DOHH2 (cell line): ENCODE measurements around the gene CWC25.

Source experiments
- H3F3A ChIP-seq: fragments of 200-600 bp; sonication (generic), shearing (Covaris generic); 2 replicates; pipeline ENCODE4 v1.6.0; 2016; ENCODE audit warnings: antibody characterized with exemption, mild to moderate bottlenecking; ENCODE audit not compliant: control insufficient read depth, insufficient read depth
- H3K27ac ChIP-seq: fragments of 200-600 bp; sonication (generic); 2 replicates; pipeline ENCODE4 v1.5.1; 2014; ENCODE audit warnings: low read depth, mild to moderate bottlenecking, low read length, moderate library complexity
- H3K27me3 ChIP-seq: fragments of 200-600 bp; sonication (generic); 2 replicates; pipeline ENCODE4 v1.6.1; 2014; ENCODE audit warnings: mild to moderate bottlenecking, low read length, mixed read lengths; ENCODE audit not compliant: control insufficient read depth
- H3K36me3 ChIP-seq: fragments of 200-600 bp; sonication (generic); 2 replicates; pipeline ENCODE4 v1.6.1; 2014; ENCODE audit warnings: mild to moderate bottlenecking, low read length, moderate library complexity, mixed read lengths; ENCODE audit not compliant: control insufficient read depth
- H3K4me1 ChIP-seq: fragments of 200-600 bp; sonication (generic); 2 replicates; pipeline ENCODE4 v1.6.1; 2014; ENCODE audit warnings: mild to moderate bottlenecking, low read length, mixed read lengths; ENCODE audit not compliant: control insufficient read depth
- H3K4me2 ChIP-seq: fragments of 200-600 bp; sonication (generic); 2 replicates; pipeline ENCODE4 v1.6.0; 2014; ENCODE audit warnings: mild to moderate bottlenecking, low read length, moderate library complexity
- H3K4me3 ChIP-seq: fragments of 200-600 bp; sonication (generic); 2 replicates; pipeline ENCODE4 v1.5.1; 2014; ENCODE audit warnings: mild to moderate bottlenecking, low read length, mixed read lengths
- H3K79me2 ChIP-seq: fragments of 200-600 bp; sonication (generic); 2 replicates; pipeline ENCODE4 v1.6.1; 2014; ENCODE audit warnings: mild to moderate bottlenecking, low read length, mixed read lengths; ENCODE audit not compliant: control insufficient read depth
- H3K9me2 ChIP-seq: fragments of 200-600 bp; sonication (generic); replicated peaks from 2 replicates; pipeline ENCODE4 v1.6.1; 2014; ENCODE audit warnings: mild to moderate bottlenecking, low read length, mixed read lengths; ENCODE audit not compliant: control insufficient read depth
- H3K9me3 ChIP-seq: fragments of 200-600 bp; sonication (generic); 2 replicates; pipeline ENCODE4 v1.6.1; 2014; ENCODE audit warnings: antibody characterized with exemption, low read length, mixed read lengths; ENCODE audit not compliant: control insufficient read depth, insufficient read depth
- H4K20me1 ChIP-seq: fragments of 200-600 bp; sonication (generic); 2 replicates; pipeline ENCODE4 v1.6.0; 2014; ENCODE audit warnings: low read depth, mild to moderate bottlenecking, antibody characterized with exemption, low read length, moderate library complexity; ENCODE audit not compliant: control insufficient read depth, insufficient read depth
- CTCF ChIP-seq: fragments of 200-600 bp; sonication (generic); IDR thresholded peaks from one replicate; pipeline ENCODE4 v1.5.1; 2014; ENCODE audit warnings: antibody characterized with exemption, mild to moderate bottlenecking, low read depth, low read length; ENCODE audit not compliant: poor library complexity, severe bottlenecking
- EZH2phosphoT487 ChIP-seq: fragments of 200-600 bp; sonication (generic); IDR thresholded peaks from 2 replicates; pipeline ENCODE4 v1.6.1; 2017; ENCODE audit warnings: borderline replicate concordance, mild to moderate bottlenecking, antibody characterized with exemption, low read length, moderate library complexity, mixed read lengths

Gene CWC25

DNA sequence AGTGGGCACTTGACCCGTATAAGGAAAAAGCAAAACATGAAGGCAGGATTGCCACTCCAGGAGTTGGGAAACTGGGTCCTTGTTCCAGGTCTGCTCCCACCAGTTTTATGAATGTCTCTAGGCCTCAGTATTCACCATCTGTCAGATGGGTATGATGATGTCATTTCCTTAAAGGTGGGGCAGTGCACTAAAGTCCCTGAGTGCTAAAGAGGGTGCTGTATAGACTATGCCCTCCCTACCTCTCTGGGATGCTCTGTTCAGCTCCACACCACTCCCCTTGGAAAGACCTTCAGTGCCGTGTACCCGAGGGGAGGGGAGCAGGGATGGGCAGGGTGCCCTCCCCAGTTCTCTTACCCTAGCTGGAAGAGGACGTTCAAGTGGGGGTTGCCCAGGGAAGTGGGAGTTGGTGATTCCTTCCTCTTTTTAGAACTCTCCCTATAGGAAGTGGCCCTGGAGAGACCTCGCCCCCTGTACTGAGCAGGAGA is 46.9 kb upstream of the CWC25 start:
- H3K36me3 ChIP-seq = peaks cover 24% of the 10 kb centered on the region
- no peaks in the 10 kb centered on the region for H3K9me3 ChIP-seq
- peaks cover 22% of the 10 kb centered on the region for H3F3A ChIP-seq
- H3K4me3 ChIP-seq = peak overlapping the region; percentile 95
- no peaks in the 10 kb centered on the region for H3K9me2 ChIP-seq
- no peak for TF ChIP-seq EZH2phosphoT487
- TF ChIP-seq CTCF = no peak
- H3K27me3 ChIP-seq = no peaks in the 10 kb centered on the region
- H4K20me1 ChIP-seq = peaks cover 6% of the 10 kb centered on the region
- peak overlapping the region; percentile 1 for H3K27ac ChIP-seq
- H3K4me2 ChIP-seq = peak overlapping the region; percentile 86
- peaks cover 56% of the 10 kb centered on the region for H3K4me1 ChIP-seq
- peaks cover 68% of the 10 kb centered on the region for H3K79me2 ChIP-seq

DNA sequence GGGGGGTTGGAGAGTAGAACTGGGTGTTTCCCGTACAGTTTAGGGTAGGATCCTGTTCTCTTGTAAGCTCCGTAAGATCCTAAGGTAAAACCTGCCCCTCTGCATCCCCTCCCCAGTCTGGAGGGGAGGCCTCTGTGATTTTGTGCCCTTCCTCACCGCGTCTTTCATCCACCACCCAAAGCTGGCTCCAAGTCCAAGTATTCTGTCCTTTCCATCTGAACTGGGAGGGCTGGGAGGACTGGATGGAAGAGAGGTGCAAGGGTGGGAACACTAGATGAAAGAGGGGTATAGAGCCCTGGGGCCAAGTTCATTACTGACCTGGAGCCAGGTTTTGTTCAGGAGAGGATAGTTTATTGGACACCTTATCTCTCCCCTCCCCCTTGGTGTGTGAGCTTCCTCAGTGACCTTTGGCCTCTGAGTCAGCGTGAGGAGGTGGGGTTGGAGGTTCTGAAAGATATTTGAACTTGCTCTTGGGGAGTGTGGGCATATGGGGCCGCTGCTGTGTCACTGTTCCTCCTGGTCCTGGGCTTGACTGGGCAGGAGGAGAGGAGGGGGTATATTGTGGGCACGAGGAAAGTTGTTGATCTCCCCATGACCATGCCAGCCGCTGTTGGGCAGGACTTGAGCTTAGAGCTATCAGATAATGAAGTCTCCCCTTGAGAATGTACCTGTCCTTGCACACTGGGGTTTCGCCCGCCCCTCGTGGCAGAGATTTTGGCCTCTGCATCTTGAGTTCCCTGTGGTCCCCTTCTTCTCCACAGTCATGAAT is 46.3 kb upstream of the CWC25 start:
- Histone ChIP-seq H4K20me1 (peaks cover 6% of the 10 kb centered on the region), H3K79me2 (peaks cover 62% of the 10 kb centered on the region), H3K36me3 (peaks cover 24% of the 10 kb centered on the region), H3K27ac (peak overlapping the region; percentile 63), H3K9me2 (no peaks in the 10 kb centered on the region), H3K4me1 (peaks cover 53% of the 10 kb centered on the region), H3K4me3 (peak overlapping the region; percentile 95), H3K9me3 (no peaks in the 10 kb centered on the region), H3K4me2 (peak overlapping the region; percentile 86), H3F3A (peaks cover 22% of the 10 kb centered on the region), H3K27me3 (no peaks in the 10 kb centered on the region)
- TF ChIP-seq EZH2phosphoT487 (no peak), CTCF (no peak)

DNA sequence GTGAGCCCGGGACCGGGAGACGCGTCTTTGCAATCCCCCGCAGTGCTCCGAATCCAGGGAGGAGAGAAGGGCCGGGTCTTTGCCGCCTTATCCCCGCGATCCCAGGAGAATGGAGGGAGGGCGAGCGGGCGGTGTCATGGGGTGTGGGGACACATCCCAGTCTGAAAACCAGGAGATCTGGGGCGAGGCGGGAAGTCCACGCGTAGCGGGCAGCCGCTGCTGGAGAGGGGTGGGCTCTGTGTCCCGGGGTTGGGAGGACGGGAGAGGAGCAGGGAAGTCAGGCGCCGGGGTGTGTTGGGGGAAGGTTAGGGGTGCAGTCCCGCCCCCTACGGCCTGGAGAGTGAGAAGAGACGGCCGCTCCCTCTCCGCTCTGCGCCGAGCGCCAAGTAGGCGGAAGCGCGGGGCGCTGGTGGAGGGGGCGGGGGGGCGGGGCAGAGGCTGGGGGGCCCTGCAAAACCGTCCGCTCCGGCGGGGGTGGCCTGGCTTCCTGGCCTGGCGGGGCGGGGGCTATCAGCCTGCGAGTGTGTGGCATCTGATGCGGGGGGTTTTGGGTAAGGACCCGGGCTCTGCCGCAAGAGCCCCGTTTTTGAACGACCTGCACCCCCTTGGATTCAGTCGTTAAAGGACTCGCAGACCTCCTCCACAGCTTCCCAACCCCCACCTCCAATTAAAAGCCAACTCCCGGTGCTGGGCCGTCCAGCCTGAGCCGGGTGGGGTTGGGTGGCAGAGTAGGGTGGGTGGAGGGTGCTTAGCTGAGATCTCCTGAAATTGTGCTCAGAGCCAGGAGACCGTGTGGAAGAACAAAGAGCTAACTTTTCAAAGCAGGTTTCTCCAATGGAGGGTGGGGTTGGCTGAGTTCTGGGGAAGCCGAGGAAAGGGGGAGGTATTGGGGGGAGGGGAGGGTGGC is 45.4 kb upstream of the CWC25 start:
- Histone ChIP-seq H3K27me3 (no peaks in the 10 kb centered on the region), H3K4me3 (peak overlapping the region; percentile 95), H3K27ac (peak overlapping the region; percentile 89), H3K9me2 (no peaks in the 10 kb centered on the region), H4K20me1 (peaks cover 6% of the 10 kb centered on the region), H3F3A (peaks cover 26% of the 10 kb centered on the region), H3K79me2 (peaks cover 55% of the 10 kb centered on the region), H3K4me2 (peak overlapping the region; percentile 86), H3K4me1 (peaks cover 49% of the 10 kb centered on the region), H3K36me3 (peaks cover 24% of the 10 kb centered on the region), H3K9me3 (no peaks in the 10 kb centered on the region)
- no peak for TF ChIP-seq CTCF
- no peak for TF ChIP-seq EZH2phosphoT487
